NCI-H526 treated with DMSO at 0.1 percent for 48 hours (cell line): ENCODE results near the gene UBE2S.
"Not testable (repeated sequence)": the region's sequence is repeated elsewhere in the genome, so short reads cannot be mapped to it uniquely, and the experiment has no call there.

ENCODE experiments used
- DNase-seq: peaks from one replicate; lab custom pipeline; 2025; lab: John Stamatoyannopoulos, UW

Gene UBE2S

GRCh38 chr19:55440411-55441105 lies 33.0 kb upstream of the UBE2S start:
- no peak for DNase-seq

- DNase-seq: no peak
These were observed 31.5 kb upstream of the UBE2S start for GRCh38 chr19:55439052-55439451.

- no peak for DNase-seq
These were observed 29.8 kb upstream of the UBE2S start for GRCh38 chr19:55437410-55437809.

GRCh38 chr19:55436847-55437246 lies 29.3 kb upstream of the UBE2S start:
- no peak for DNase-seq

- no peak for DNase-seq
These were observed 27.4 kb upstream of the UBE2S start for GRCh38 chr19:55435020-55435419.

- no peak for DNase-seq
These were observed 26.9 kb upstream of the UBE2S start for GRCh38 chr19:55434356-55434919.

GRCh38 chr19:55433292-55433691 lies 25.7 kb upstream of the UBE2S start:
- DNase-seq: no peak

- DNase-seq: no peak
These were observed 24.8 kb upstream of the UBE2S start for GRCh38 chr19:55432241-55432959.

- no peak for DNase-seq
These were observed 23.6 kb upstream of the UBE2S start for GRCh38 chr19:55431183-55431582.

GRCh38 chr19:55426042-55426441 lies 18.5 kb upstream of the UBE2S start:
- no peak for DNase-seq

- no peak for DNase-seq
These were observed 16.9 kb upstream of the UBE2S start for GRCh38 chr19:55424518-55424917.

- DNase-seq: no peak
These were observed 15.8 kb upstream of the UBE2S start for GRCh38 chr19:55423225-55424005.

- not testable (repeated sequence) for DNase-seq
These were observed 13.7 kb upstream of the UBE2S start for GRCh38 chr19:55421281-55421680.

- no peak for DNase-seq
These were observed 12.1 kb upstream of the UBE2S start for GRCh38 chr19:55419624-55420236.

GRCh38 chr19:55419103-55419502 lies 11.5 kb upstream of the UBE2S start:
- no peak for DNase-seq

GRCh38 chr19:55418185-55418584 lies 10.6 kb upstream of the UBE2S start:
- DNase-seq: peak; percentile 63

- no peak for DNase-seq
These were observed 2.6 kb upstream of the UBE2S start for GRCh38 chr19:55410168-55410567.

GRCh38 chr19:55409179-55409578 lies 1.6 kb upstream of the UBE2S start:
- DNase-seq: not testable (repeated sequence)

- DNase-seq: no peak
These were observed 915 bp upstream of the UBE2S start for GRCh38 chr19:55408533-55408872.

GRCh38 chr19:55407800-55408532 lies 378 bp upstream of the UBE2S start:
- DNase-seq: peak; percentile 99

GRCh38 chr19:55406826-55407549 lies 600 bp downstream of the UBE2S start:
- no peak for DNase-seq
